Mesendoderm (in vitro differentiated cells): Measurements from ENCODE around the gene DDX4.

Experiments
- DNase-seq: peaks from one replicate; pipeline ENCODE4 v3.0.0; 2013
- H2AK5ac ChIP-seq: 2 replicates; pipeline ENCODE4 v1.6.1; 2013; ENCODE audit warnings: low read length, inconsistent platforms
- H2BK120ac ChIP-seq: 2 replicates; pipeline ENCODE4 v1.6.1; 2013; ENCODE audit warnings: low read depth, mild to moderate bottlenecking, low read length, moderate library complexity, mixed read lengths
- H2BK15ac ChIP-seq: replicated peaks from 2 replicates; pipeline ENCODE4 v1.6.1; 2013; ENCODE audit warnings: low read depth, mild to moderate bottlenecking, moderate library complexity
- H2BK5ac ChIP-seq: 2 replicates; pipeline ENCODE4 v1.6.1; 2013; ENCODE audit warnings: low read length, inconsistent platforms
- H3K18ac ChIP-seq: 2 replicates; pipeline ENCODE4 v1.6.1; 2013; ENCODE audit warnings: mild to moderate bottlenecking, low read length, mixed read lengths
- H3K23ac ChIP-seq: one replicate; pipeline ENCODE4 v1.6.1; 2013; ENCODE audit warnings: low read length
- H3K27ac ChIP-seq: 2 replicates; pipeline ENCODE4 v1.5.1; 2013; ENCODE audit warnings: low read depth, mild to moderate bottlenecking, inconsistent platforms, low read length, moderate library complexity
- H3K27me3 ChIP-seq: 2 replicates; pipeline ENCODE4 v1.6.1; 2013; ENCODE audit warnings: low read length, control low read depth, mild to moderate bottlenecking, inconsistent platforms; ENCODE audit not compliant: insufficient read depth, poor library complexity
- H3K36me3 ChIP-seq: 2 replicates; pipeline ENCODE4 v1.6.1; 2013; ENCODE audit warnings: low read length, inconsistent platforms; ENCODE audit not compliant: control insufficient read depth, insufficient read depth
- H3K4ac ChIP-seq: one replicate; pipeline ENCODE4 v1.6.1; 2013; ENCODE audit warnings: low read depth, mild to moderate bottlenecking, low read length, moderate library complexity
- H3K4me1 ChIP-seq: 2 replicates; pipeline ENCODE4 v1.6.1; 2013; ENCODE audit warnings: low read depth, low read length, inconsistent platforms; ENCODE audit not compliant: control insufficient read depth
- H3K4me2 ChIP-seq: 2 replicates; pipeline ENCODE4 v1.6.1; 2013; ENCODE audit warnings: low read length
- H3K4me3 ChIP-seq: 2 replicates; pipeline ENCODE4 v1.5.1; 2013; ENCODE audit warnings: mild to moderate bottlenecking, low read length
- H3K56ac ChIP-seq: one replicate; pipeline ENCODE4 v1.6.1; 2013; ENCODE audit warnings: low read length
- H3K79me1 ChIP-seq: 2 replicates; pipeline ENCODE4 v1.6.1; 2013; ENCODE audit warnings: low read length, inconsistent platforms
- H3K79me2 ChIP-seq: 2 replicates; pipeline ENCODE4 v1.6.1; 2013; ENCODE audit warnings: mild to moderate bottlenecking, low read length; ENCODE audit not compliant: control insufficient read depth, insufficient read depth
- H3K9ac ChIP-seq: 2 replicates; pipeline ENCODE4 v1.6.1; 2013; ENCODE audit warnings: low read length, inconsistent platforms
- H4K5ac ChIP-seq: one replicate; pipeline ENCODE4 v1.6.1; 2013; ENCODE audit warnings: low read length
- H4K8ac ChIP-seq: one replicate; pipeline ENCODE4 v1.6.1; 2013; ENCODE audit warnings: low read depth, mild to moderate bottlenecking, control low read depth, low read length, moderate library complexity
- WGBS: extraction: QIAGEN DNeasy Blood & Tissue Kit; methylation state at CpG from one replicate; pipeline ENCODE4 v1.1.7; 2013; ENCODE audit warnings: low lambda C conversion rate, missing lambda C conversion rate; ENCODE audit not compliant: insufficient coverage; ENCODE audit errors: extremely low coverage; 5-methylcytosine and 5-hydroxymethylcytosine counted together

DDX4 gene

DNA sequence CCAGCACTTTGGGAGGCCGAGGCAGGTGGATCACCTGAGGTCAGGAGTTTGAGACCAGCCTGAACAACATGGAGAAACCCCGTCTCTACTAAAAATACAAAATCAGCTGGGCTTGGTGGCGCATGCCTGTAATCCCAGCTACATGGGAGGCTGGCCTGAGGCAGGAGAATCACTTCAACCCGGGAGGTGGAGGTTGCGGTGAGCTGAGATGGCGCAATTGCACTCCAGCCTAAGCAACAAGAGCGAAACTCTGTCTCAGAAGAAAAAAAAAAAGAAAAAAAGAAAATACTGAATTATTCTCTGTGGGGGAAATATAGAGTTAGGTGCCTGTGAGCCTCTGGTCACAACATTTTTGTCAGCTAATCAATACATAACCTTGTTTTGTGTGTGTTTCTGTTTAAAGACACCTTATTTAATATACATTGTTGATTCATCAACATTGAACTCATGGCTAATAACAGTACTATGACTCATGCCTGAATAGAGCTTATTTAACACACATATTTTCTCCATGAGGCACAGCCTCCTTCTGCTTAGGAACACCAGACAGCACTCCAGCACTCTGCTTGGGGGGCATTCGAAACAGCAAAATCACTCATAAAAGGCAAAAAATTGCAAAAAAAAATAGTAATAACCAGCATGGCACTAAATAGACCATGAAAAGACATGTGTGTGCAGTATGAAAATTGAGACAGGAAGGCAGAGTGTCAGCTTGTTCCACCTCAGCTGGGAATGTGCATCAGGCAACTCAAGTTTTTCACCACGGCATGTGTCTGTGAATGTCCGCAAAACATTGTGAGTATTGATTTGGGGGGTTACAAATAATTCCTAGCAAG, 113.2 kb downstream of the DDX4 start, which contains the start of gene IL31RA:
IL31RA (plus strand) TSS at position 519 of the 836 bp plus-strand sequence; CDS start at position 733, 214 bp downstream.
- no peak within 1 kb of the TSS for H3K9ac ChIP-seq
- no peak within 1 kb of the TSS for H3K18ac ChIP-seq
- H4K5ac ChIP-seq = no peak within 1 kb of the TSS
- no peaks in the 10 kb centered on the region for H3K36me3 ChIP-seq
- H2BK15ac ChIP-seq = no peak within 1 kb of the TSS
- no peak within 1 kb of the TSS for H2BK5ac ChIP-seq
- no CpG with 5 or more reads among the region's 10 CpGs for WGBS
- no peaks in the 10 kb centered on the region for H3K4me1 ChIP-seq
- H3K27ac ChIP-seq = no peak within 1 kb of the TSS
- no peak within 1 kb of the TSS for H2BK120ac ChIP-seq
- no peaks in the 10 kb centered on the region for H3K79me1 ChIP-seq
- DNase-seq = no peak
- H3K4me2 ChIP-seq = no peak within 1 kb of the TSS
- H3K56ac ChIP-seq = no peak within 1 kb of the TSS
- H3K79me2 ChIP-seq = no peaks in the 10 kb centered on the region
- no peak within 1 kb of the TSS for H3K4me3 ChIP-seq
- H2AK5ac ChIP-seq = no peak within 1 kb of the TSS
- no peak within 1 kb of the TSS for H4K8ac ChIP-seq
- H3K27me3 ChIP-seq = no peaks in the 10 kb centered on the region
- no peak within 1 kb of the TSS for H3K23ac ChIP-seq
- no peak within 1 kb of the TSS for H3K4ac ChIP-seq

DNA sequence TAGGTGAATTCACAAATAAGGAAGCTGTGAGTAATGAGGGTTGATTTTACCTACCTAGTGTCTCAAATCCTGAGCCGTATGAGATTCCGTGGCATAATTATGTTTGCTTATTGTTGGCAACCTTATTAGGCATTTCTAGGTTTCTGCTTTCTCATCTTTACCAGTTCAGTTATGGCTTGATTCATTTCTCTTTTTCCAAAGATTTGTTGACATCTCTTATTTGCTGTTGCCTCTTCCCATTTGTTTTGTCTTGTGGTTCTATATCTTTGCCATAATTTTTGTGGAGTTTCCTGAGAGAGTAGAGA, 113.8 kb downstream of the DDX4 start:
- Histone ChIP-seq H3K56ac (no peak overlapping the region), H2BK15ac (no peak overlapping the region), H3K9ac (no peak overlapping the region), H2BK5ac (no peak overlapping the region), H4K5ac (no peak overlapping the region), H3K4me3 (no peak overlapping the region), H3K4me1 (no peaks in the 10 kb centered on the region), H3K4me2 (no peak overlapping the region), H4K8ac (no peak overlapping the region), H3K79me2 (no peaks in the 10 kb centered on the region), H2BK120ac (no peak overlapping the region), H3K27me3 (no peaks in the 10 kb centered on the region), H3K27ac (no peak overlapping the region), H3K4ac (no peak overlapping the region), H3K18ac (no peak overlapping the region), H2AK5ac (no peak overlapping the region), H3K36me3 (no peaks in the 10 kb centered on the region), H3K79me1 (no peaks in the 10 kb centered on the region), H3K23ac (no peak overlapping the region)
- no peak for DNase-seq
- no CpG with 5 or more reads among the region's 2 CpGs for WGBS

DNA sequence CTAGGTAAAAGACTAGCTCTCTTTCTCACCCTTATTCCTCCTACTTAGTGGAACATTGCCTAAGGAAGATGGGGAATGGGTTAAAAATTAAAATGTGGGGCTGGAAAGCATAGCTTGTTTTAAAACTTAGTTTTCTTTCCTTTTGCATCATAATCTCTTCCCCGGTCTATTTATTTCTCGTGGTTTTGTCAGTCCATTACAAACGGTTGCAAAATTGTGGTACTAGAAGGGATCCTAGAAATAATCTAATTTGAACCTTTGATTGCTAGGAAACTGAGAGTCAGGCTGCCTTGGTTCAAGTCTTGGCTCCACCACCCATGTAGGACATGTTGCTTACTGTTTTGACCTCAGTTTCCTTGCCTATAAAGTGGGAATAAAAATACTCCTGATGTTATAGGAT, 114.6 kb downstream of the DDX4 start:
- no peaks in the 10 kb centered on the region for H3K36me3 ChIP-seq
- no peak overlapping the region for H4K8ac ChIP-seq
- H3K4me3 ChIP-seq = no peak overlapping the region
- no peaks in the 10 kb centered on the region for H3K27me3 ChIP-seq
- H3K56ac ChIP-seq = no peak overlapping the region
- no CpG with 5 or more reads among the region's 3 CpGs for WGBS
- H3K27ac ChIP-seq = no peak overlapping the region
- H3K4ac ChIP-seq = no peak overlapping the region
- no peak overlapping the region for H2BK120ac ChIP-seq
- no peak overlapping the region for H3K9ac ChIP-seq
- H3K18ac ChIP-seq = no peak overlapping the region
- H4K5ac ChIP-seq = no peak overlapping the region
- no peak overlapping the region for H3K4me2 ChIP-seq
- no peak overlapping the region for H2AK5ac ChIP-seq
- H3K79me2 ChIP-seq = no peaks in the 10 kb centered on the region
- no peak overlapping the region for H3K23ac ChIP-seq
- no peak overlapping the region for H2BK15ac ChIP-seq
- no peaks in the 10 kb centered on the region for H3K4me1 ChIP-seq
- no peak for DNase-seq
- no peaks in the 10 kb centered on the region for H3K79me1 ChIP-seq
- H2BK5ac ChIP-seq = no peak overlapping the region

- H2AK5ac ChIP-seq = no peak overlapping the region
- no peak overlapping the region for H3K18ac ChIP-seq
- no peaks in the 10 kb centered on the region for H3K27me3 ChIP-seq
- H3K9ac ChIP-seq = no peak overlapping the region
- WGBS = no CpG with 5 or more reads among the region's 3 CpGs
- H4K5ac ChIP-seq = no peak overlapping the region
- no peaks in the 10 kb centered on the region for H3K4me1 ChIP-seq
- H3K36me3 ChIP-seq = no peaks in the 10 kb centered on the region
- no peak overlapping the region for H3K27ac ChIP-seq
- H3K4ac ChIP-seq = no peak overlapping the region
- no peak overlapping the region for H3K23ac ChIP-seq
- H2BK120ac ChIP-seq = no peak overlapping the region
- H3K4me2 ChIP-seq = no peak overlapping the region
- no peak for DNase-seq
- no peak overlapping the region for H2BK15ac ChIP-seq
- no peak overlapping the region for H3K56ac ChIP-seq
- no peak overlapping the region for H3K4me3 ChIP-seq
- no peaks in the 10 kb centered on the region for H3K79me1 ChIP-seq
- no peak overlapping the region for H2BK5ac ChIP-seq
- H3K79me2 ChIP-seq = no peaks in the 10 kb centered on the region
- H4K8ac ChIP-seq = no peak overlapping the region
Measured at GRCh38 chr5:55853041-55853670, 115.3 kb downstream of the DDX4 start.

GRCh38 chr5:55853818-55854217, 116.0 kb downstream of the DDX4 start:
- DNase-seq = no peak
- H2AK5ac ChIP-seq = no peak overlapping the region
- H3K27me3 ChIP-seq = no peaks in the 10 kb centered on the region
- no peak overlapping the region for H3K4ac ChIP-seq
- no peak overlapping the region for H2BK5ac ChIP-seq
- H3K4me1 ChIP-seq = no peaks in the 10 kb centered on the region
- no peaks in the 10 kb centered on the region for H3K79me1 ChIP-seq
- H2BK120ac ChIP-seq = no peak overlapping the region
- no CpG with 5 or more reads among the region's 3 CpGs for whole genome bisulfite sequencing
- H3K56ac ChIP-seq = no peak overlapping the region
- no peak overlapping the region for H3K18ac ChIP-seq
- no peak overlapping the region for H2BK15ac ChIP-seq
- no peak overlapping the region for H4K5ac ChIP-seq
- no peak overlapping the region for H4K8ac ChIP-seq
- H3K79me2 ChIP-seq = no peaks in the 10 kb centered on the region
- no peak overlapping the region for H3K4me3 ChIP-seq
- no peak overlapping the region for H3K23ac ChIP-seq
- H3K4me2 ChIP-seq = no peak overlapping the region
- no peak overlapping the region for H3K9ac ChIP-seq
- no peak overlapping the region for H3K27ac ChIP-seq
- H3K36me3 ChIP-seq = no peaks in the 10 kb centered on the region
